ENCODE data around the gene GRK6. TPM values are rescaled to one million over a fixed set of nuclear protein-coding genes. Genes with fewer than 3 reads are reported as not detected.
A peak's percentile ranks its signal among the peaks of the same experiment; 100 is the strongest.
"Not testable (repeated sequence)": the region's sequence is repeated elsewhere in the genome, so short reads cannot be mapped to it uniquely, and the experiment has no call there.

The GRK6 gene
- total RNA-seq, 1 donor, result 19.2 TPM

- no peak for TF ChIP-seq CTCF (IDR thresholded peaks at IDR 0.05; ENCODE audit: extremely low read depth, low read depth, low read length)
- H3K27ac ChIP-seq (ENCODE audit: low read depth, low read length), result no peak overlapping the region
- no peak for DNase-seq (ENCODE audit: insufficient read length, low spot score, missing footprints)
Measured at GRCh38 chr5:177414481-177414880, 12.0 kb upstream of the GRK6 start.

GRCh38 chr5:177417081-177417480, 9.4 kb upstream of the GRK6 start:
- H3K36me3 ChIP-seq (ENCODE audit: insufficient read depth, low read length); H3K9me3 ChIP-seq (ENCODE audit: low read depth, low read length); H3K4me1 ChIP-seq (ENCODE audit: insufficient read depth, low read length); H2AFZ ChIP-seq (ENCODE audit: low read length); H3K79me2 ChIP-seq (ENCODE audit: insufficient read depth, low read length); H3K27ac ChIP-seq (ENCODE audit: low read depth, low read length); H3K4me3 ChIP-seq (ENCODE audit: insufficient read depth, low read length); H4K20me1 ChIP-seq (ENCODE audit: insufficient read depth, low read length); H3K4me2 ChIP-seq (ENCODE audit: insufficient read depth, low read length): not testable (repeated sequence)
- DNase-seq (ENCODE audit: insufficient read length, low spot score, missing footprints), result peak; percentile 21
- peaks cover 10% of the 10 kb centered on the region for H3K27me3 ChIP-seq (ENCODE audit: insufficient read depth, low read length)

More at GRCh38 chr5:177414481-177414880, 12.0 kb upstream of the GRK6 start:
- H3K9me3 ChIP-seq (ENCODE audit: low read depth, low read length), result no peaks in the 10 kb centered on the region
- no peak overlapping the region for H3K4me3 ChIP-seq (ENCODE audit: insufficient read depth, low read length)
- no peaks in the 10 kb centered on the region for H3K36me3 ChIP-seq (ENCODE audit: insufficient read depth, low read length)
- H3K79me2 ChIP-seq (ENCODE audit: insufficient read depth, low read length), result no peaks in the 10 kb centered on the region
- H2AFZ ChIP-seq (ENCODE audit: low read length), result no peak overlapping the region
- peaks cover 15% of the 10 kb centered on the region for H3K27me3 ChIP-seq (ENCODE audit: insufficient read depth, low read length)
- no peaks in the 10 kb centered on the region for H4K20me1 ChIP-seq (ENCODE audit: insufficient read depth, low read length)
- no peak overlapping the region for H3K4me2 ChIP-seq (ENCODE audit: insufficient read depth, low read length)
- no peaks in the 10 kb centered on the region for H3K4me1 ChIP-seq (ENCODE audit: insufficient read depth, low read length)

- Histone ChIP-seq H3K36me3 (ENCODE audit: insufficient read depth, low read length) (no peaks in the 10 kb centered on the region), H3K4me2 (ENCODE audit: insufficient read depth, low read length) (no peak overlapping the region), H3K4me3 (ENCODE audit: insufficient read depth, low read length) (no peak overlapping the region), H3K27me3 (ENCODE audit: insufficient read depth, low read length) (peaks cover 10% of the 10 kb centered on the region), H4K20me1 (ENCODE audit: insufficient read depth, low read length) (no peaks in the 10 kb centered on the region), H3K9me3 (ENCODE audit: low read depth, low read length) (no peaks in the 10 kb centered on the region), H3K27ac (ENCODE audit: low read depth, low read length) (no peak overlapping the region), H2AFZ (ENCODE audit: low read length) (no peak overlapping the region), H3K4me1 (ENCODE audit: insufficient read depth, low read length) (no peaks in the 10 kb centered on the region), H3K79me2 (ENCODE audit: insufficient read depth, low read length) (no peaks in the 10 kb centered on the region)
- peak; percentile 46 for DNase-seq (ENCODE audit: insufficient read length, low spot score, missing footprints)
- no peak for TF ChIP-seq CTCF (IDR thresholded peaks at IDR 0.05; ENCODE audit: extremely low read depth, low read depth, low read length)
Measured at GRCh38 chr5:177419046-177419445, 7.4 kb upstream of the GRK6 start.

GRCh38 chr5:177420472-177420871, 6.0 kb upstream of the GRK6 start:
- not testable (repeated sequence) for H3K4me3 ChIP-seq (ENCODE audit: insufficient read depth, low read length); H3K27me3 ChIP-seq (ENCODE audit: insufficient read depth, low read length); H3K36me3 ChIP-seq (ENCODE audit: insufficient read depth, low read length); H3K79me2 ChIP-seq (ENCODE audit: insufficient read depth, low read length); H3K9me3 ChIP-seq (ENCODE audit: low read depth, low read length); H3K27ac ChIP-seq (ENCODE audit: low read depth, low read length); H2AFZ ChIP-seq (ENCODE audit: low read length); H3K4me2 ChIP-seq (ENCODE audit: insufficient read depth, low read length); H3K4me1 ChIP-seq (ENCODE audit: insufficient read depth, low read length); H4K20me1 ChIP-seq (ENCODE audit: insufficient read depth, low read length)
- peak; percentile 21 for DNase-seq (ENCODE audit: insufficient read length, low spot score, missing footprints)

- H3K4me1 ChIP-seq (ENCODE audit: insufficient read depth, low read length), result peaks cover 7% of the 10 kb centered on the region
- H3K79me2 ChIP-seq (ENCODE audit: insufficient read depth, low read length), result no peaks in the 10 kb centered on the region
- no peak overlapping the region for H3K27ac ChIP-seq (ENCODE audit: low read depth, low read length)
- no peaks in the 10 kb centered on the region for H3K9me3 ChIP-seq (ENCODE audit: low read depth, low read length)
- H4K20me1 ChIP-seq (ENCODE audit: insufficient read depth, low read length), result no peaks in the 10 kb centered on the region
- H3K4me3 ChIP-seq (ENCODE audit: insufficient read depth, low read length), result no peak overlapping the region
- H3K27me3 ChIP-seq (ENCODE audit: insufficient read depth, low read length), result no peaks in the 10 kb centered on the region
- no peak for TF ChIP-seq CTCF (IDR thresholded peaks at IDR 0.05; ENCODE audit: extremely low read depth, low read depth, low read length)
- H2AFZ ChIP-seq (ENCODE audit: low read length), result no peak overlapping the region
- no peaks in the 10 kb centered on the region for H3K36me3 ChIP-seq (ENCODE audit: insufficient read depth, low read length)
- DNase-seq (ENCODE audit: insufficient read length, low spot score, missing footprints), result peak; percentile 44
- H3K4me2 ChIP-seq (ENCODE audit: insufficient read depth, low read length), result no peak overlapping the region
Measured at GRCh38 chr5:177421062-177421798, 5.2 kb upstream of the GRK6 start.

Measured in osteoblast (primary cell).